Smooth muscle cell (in vitro differentiated cells): ENCODE measurements around the gene AHNAK2. TPM values are rescaled to one million over a fixed set of nuclear protein-coding genes. Genes with fewer than 3 reads are reported as not detected.

Source experiments
- DNase-seq: peaks from one replicate; lab custom pipeline; 2025; ENCODE audit not compliant: unreplicated experiment; lab: John Stamatoyannopoulos, UW
- H2AFZ ChIP-seq: fragments of 200-600 bp; sonication (generic); 2 replicates; pipeline ENCODE4 v1.6.0; 2016; ENCODE audit warnings: antibody characterized with exemption, low read depth, mild to moderate bottlenecking
- H3F3A ChIP-seq: fragments of 200-600 bp; sonication (generic); 2 replicates; pipeline ENCODE4 v1.6.0; 2017; ENCODE audit warnings: antibody characterized with exemption, low read depth
- H3K27ac ChIP-seq: fragments of 200-600 bp; sonication (generic); 2 replicates; pipeline ENCODE4 v1.5.1; 2016; ENCODE audit warnings: low read depth, mild to moderate bottlenecking
- H3K27me3 ChIP-seq: fragments of 200-600 bp; sonication (generic); 2 replicates; pipeline ENCODE4 v1.6.1; 2016; ENCODE audit warnings: low read depth, mild to moderate bottlenecking
- H3K36me3 ChIP-seq: fragments of 200-600 bp; sonication (generic); 2 replicates; pipeline ENCODE4 v1.5.1; 2016; ENCODE audit warnings: low read depth
- H3K4me1 ChIP-seq: fragments of 200-600 bp; sonication (generic); 2 replicates; pipeline ENCODE4 v1.5.1; 2016; ENCODE audit warnings: low read depth
- H3K4me2 ChIP-seq: fragments of 200-600 bp; sonication (generic); 2 replicates; pipeline ENCODE4 v1.6.0; 2016; ENCODE audit warnings: mild to moderate bottlenecking
- H3K4me3 ChIP-seq: fragments of 200-600 bp; sonication (generic); 2 replicates; pipeline ENCODE4 v1.5.1; 2016; ENCODE audit warnings: mild to moderate bottlenecking
- H3K79me2 ChIP-seq: fragments of 200-600 bp; sonication (generic); 2 replicates; pipeline ENCODE4 v1.6.0; 2016; ENCODE audit warnings: low read depth, mild to moderate bottlenecking
- H3K9ac ChIP-seq: fragments of 200-600 bp; sonication (generic); 2 replicates; pipeline ENCODE4 v1.6.0; 2016; ENCODE audit warnings: low read depth
- H3K9me3 ChIP-seq: fragments of 200-600 bp; sonication (generic); replicated peaks from 2 replicates; pipeline ENCODE4 v1.5.1; 2016; ENCODE audit warnings: low read depth
- H4K20me1 ChIP-seq: fragments of 200-600 bp; sonication (generic); 2 replicates; pipeline ENCODE4 v1.6.0; 2016; ENCODE audit warnings: low read depth
- WGBS: methylation state at CpG from one replicate; pipeline ENCODE4 v1.1.7; 2016; ENCODE audit warnings: low lambda C conversion rate; 5-methylcytosine and 5-hydroxymethylcytosine counted together
- polyA plus RNA-seq: library from polyadenylated mRNA; unstranded; fragments of >200 nt; fragmentation: Nextera tagmentation; extraction: Ambion mirVana; gene quantifications from 2 replicates; pipeline ENCODE4 v1.2.1, GENCODE V29; 2016
- total RNA-seq: library from RNA; depleted of rRNA; stranded (reverse); fragments of >200 nt; gene quantifications from 2 replicates; pipeline ENCODE4 v1.2.3, GENCODE V29; 2014
- TF ChIP-seq, protein P1 (sequence below): fragments of 200-600 bp; sonication (generic); IDR thresholded peaks from 2 replicates; pipeline ENCODE4 v1.5.1; 2017; ENCODE audit warnings: borderline replicate concordance, mild to moderate bottlenecking, antibody characterized with exemption; ENCODE audit not compliant: insufficient read depth, poor library complexity, severe bottlenecking

AHNAK2 gene
- total and polyA plus RNA-seq, 2 experiments from 2014 or later = 10.3 to 53.8 TPM

DNA sequence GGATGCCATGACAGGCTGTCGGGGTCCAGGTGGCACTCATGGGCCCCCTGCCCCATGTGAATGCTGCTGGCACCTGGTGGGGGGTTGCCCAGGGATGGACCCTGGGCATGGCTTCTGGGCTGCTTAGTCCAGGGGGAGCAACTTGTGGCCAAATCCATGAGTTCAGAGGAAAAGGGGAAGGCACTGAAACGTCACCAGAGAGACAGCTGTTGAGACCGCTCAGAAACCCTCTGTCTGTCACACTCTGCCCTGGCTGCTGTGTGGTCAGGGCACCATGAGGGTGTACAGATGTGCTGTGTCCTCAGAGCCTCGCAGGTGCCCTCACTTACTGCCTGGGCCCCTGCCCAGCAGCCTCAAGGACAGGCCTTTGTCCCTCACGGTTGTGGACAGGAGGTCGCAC is 16.8 kb upstream of the AHNAK2 start:
- Histone ChIP-seq H4K20me1 (no peaks in the 10 kb centered on the region), H3K4me2 (no peak overlapping the region), H3K27me3 (no peaks in the 10 kb centered on the region), H3K4me1 (no peaks in the 10 kb centered on the region), H3K9me3 (no peaks in the 10 kb centered on the region), H3K79me2 (no peaks in the 10 kb centered on the region), H3K9ac (no peak overlapping the region), H2AFZ (no peak overlapping the region), H3K36me3 (peaks cover 5% of the 10 kb centered on the region), H3K27ac (no peak overlapping the region), H3K4me3 (no peak overlapping the region), H3F3A (no peaks in the 10 kb centered on the region)
- TF ChIP-seq, protein P1, sequence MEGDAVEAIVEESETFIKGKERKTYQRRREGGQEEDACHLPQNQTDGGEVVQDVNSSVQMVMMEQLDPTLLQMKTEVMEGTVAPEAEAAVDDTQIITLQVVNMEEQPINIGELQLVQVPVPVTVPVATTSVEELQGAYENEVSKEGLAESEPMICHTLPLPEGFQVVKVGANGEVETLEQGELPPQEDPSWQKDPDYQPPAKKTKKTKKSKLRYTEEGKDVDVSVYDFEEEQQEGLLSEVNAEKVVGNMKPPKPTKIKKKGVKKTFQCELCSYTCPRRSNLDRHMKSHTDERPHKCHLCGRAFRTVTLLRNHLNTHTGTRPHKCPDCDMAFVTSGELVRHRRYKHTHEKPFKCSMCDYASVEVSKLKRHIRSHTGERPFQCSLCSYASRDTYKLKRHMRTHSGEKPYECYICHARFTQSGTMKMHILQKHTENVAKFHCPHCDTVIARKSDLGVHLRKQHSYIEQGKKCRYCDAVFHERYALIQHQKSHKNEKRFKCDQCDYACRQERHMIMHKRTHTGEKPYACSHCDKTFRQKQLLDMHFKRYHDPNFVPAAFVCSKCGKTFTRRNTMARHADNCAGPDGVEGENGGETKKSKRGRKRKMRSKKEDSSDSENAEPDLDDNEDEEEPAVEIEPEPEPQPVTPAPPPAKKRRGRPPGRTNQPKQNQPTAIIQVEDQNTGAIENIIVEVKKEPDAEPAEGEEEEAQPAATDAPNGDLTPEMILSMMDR = no peak
- no peak for DNase-seq
- WGBS = 91% methylated on average over 6 of the region's 6 CpGs

DNA sequence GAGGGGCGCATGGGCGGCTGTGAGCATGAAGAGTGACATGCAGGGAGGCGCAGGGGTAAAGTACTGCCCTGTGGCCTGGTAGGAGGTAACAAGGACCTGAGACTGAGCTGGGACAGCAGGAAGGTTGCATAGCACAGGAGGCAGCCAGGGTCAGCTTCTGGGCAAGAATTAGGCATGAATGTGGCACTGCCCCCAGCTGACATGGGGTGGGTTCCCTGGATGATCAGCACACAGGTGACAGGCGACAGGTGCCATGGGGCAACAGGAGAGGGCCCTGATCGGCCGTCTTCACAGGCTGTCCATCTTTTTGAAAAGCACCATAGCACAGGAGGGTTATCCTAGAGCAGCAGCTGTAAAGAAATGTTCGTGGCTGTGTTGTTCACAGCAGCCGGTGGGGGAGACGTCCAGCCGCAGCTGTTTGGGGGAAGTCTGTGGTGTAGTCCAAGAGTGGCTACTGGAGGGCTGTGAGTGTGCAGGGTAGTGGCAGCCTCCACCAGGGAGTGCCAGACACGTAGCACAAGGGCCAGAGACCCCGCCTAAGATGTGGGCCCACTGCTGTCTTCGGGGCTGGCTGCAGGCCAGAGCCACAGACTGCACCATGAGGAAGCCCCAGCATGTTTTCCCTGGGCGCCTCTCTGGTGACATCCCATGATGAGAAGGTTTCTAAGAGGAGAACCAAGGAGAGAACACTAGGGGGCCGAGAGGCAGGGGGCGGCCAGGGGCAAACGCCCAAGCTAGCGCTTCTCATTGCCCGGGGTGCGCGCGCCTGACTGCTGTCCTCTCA is 15.8 kb upstream of the AHNAK2 start:
- H3K9ac ChIP-seq = no peak overlapping the region
- H3K79me2 ChIP-seq = no peaks in the 10 kb centered on the region
- H3K27me3 ChIP-seq = no peaks in the 10 kb centered on the region
- H4K20me1 ChIP-seq = no peaks in the 10 kb centered on the region
- no peak overlapping the region for H2AFZ ChIP-seq
- no peaks in the 10 kb centered on the region for H3F3A ChIP-seq
- no peak overlapping the region for H3K4me3 ChIP-seq
- TF ChIP-seq, protein P1 = no peak
- WGBS = 90% methylated on average over 22 of the region's 22 CpGs
- no peak for DNase-seq
- no peak overlapping the region for H3K27ac ChIP-seq
- no peaks in the 10 kb centered on the region for H3K36me3 ChIP-seq
- H3K4me1 ChIP-seq = no peaks in the 10 kb centered on the region
- no peaks in the 10 kb centered on the region for H3K9me3 ChIP-seq
- H3K4me2 ChIP-seq = no peak overlapping the region

DNA sequence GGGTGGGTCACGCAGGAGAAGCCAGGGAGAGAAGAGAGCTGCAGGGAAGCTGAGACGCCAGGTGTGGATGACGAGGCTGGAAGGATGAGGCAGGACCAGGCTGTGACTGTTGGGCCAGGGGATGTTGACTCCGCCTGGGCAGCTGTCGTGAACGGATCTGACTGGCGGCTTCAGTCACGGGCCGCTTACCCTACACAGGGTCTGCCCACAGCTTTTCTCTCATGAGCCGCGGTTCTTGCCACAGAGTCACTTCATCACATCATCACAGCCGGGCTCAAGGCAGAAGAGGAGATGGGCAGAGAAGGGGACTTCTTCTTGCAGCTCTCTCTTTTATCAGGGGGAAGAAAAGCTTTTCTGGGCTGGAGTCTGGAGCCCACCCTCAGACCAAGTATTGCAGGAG is 15.1 kb upstream of the AHNAK2 start:
- Histone ChIP-seq H3F3A (no peaks in the 10 kb centered on the region), H3K4me3 (no peak overlapping the region), H4K20me1 (no peaks in the 10 kb centered on the region), H3K27ac (no peak overlapping the region), H2AFZ (no peak overlapping the region), H3K9me3 (no peaks in the 10 kb centered on the region), H3K27me3 (no peaks in the 10 kb centered on the region), H3K79me2 (no peaks in the 10 kb centered on the region), H3K9ac (no peak overlapping the region), H3K4me2 (no peak overlapping the region), H3K36me3 (no peaks in the 10 kb centered on the region), H3K4me1 (no peaks in the 10 kb centered on the region)
- 97% methylated on average over 12 of the region's 12 CpGs for WGBS
- TF ChIP-seq, protein P1 = no peak
- no peak for DNase-seq

DNA sequence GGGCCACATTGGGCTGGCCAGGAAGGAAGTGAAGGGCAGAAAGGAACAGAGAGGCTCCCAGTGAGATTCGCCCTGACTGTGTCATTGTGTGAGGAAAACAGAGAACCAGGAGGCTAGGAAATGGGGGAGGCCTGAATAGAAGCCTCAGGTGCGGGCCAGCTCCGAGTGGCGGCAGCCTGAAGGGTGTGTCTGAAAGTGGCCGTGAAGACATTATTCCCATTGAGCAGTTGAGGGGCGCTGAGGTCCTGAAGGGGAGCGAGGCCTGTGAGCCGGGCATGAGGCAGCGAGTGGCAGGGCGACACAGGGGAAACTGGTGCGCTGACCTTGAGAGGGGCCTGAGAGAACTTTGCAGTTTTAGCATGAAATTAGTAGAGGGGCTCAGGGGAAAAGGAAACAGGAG is 14.3 kb upstream of the AHNAK2 start:
- TF ChIP-seq, protein P1 = no peak
- H3K4me1 ChIP-seq = no peaks in the 10 kb centered on the region
- no peaks in the 10 kb centered on the region for H3K79me2 ChIP-seq
- no peak overlapping the region for H3K4me2 ChIP-seq
- H3K9ac ChIP-seq = no peak overlapping the region
- no peak for DNase-seq
- no peaks in the 10 kb centered on the region for H3F3A ChIP-seq
- H2AFZ ChIP-seq = no peak overlapping the region
- no peaks in the 10 kb centered on the region for H4K20me1 ChIP-seq
- no peaks in the 10 kb centered on the region for H3K36me3 ChIP-seq
- no peaks in the 10 kb centered on the region for H3K27me3 ChIP-seq
- no peak overlapping the region for H3K27ac ChIP-seq
- H3K9me3 ChIP-seq = no peaks in the 10 kb centered on the region
- WGBS = 97% methylated on average over 11 of the region's 11 CpGs
- H3K4me3 ChIP-seq = no peak overlapping the region
